ENCODE data around the gene RUNX2.

The RUNX2 gene

GRCh38 chr6:45586216-45587171, 258.4 kb downstream of the RUNX2 start:
- no peak for DNase-seq (ENCODE audit: extremely low read depth, low read depth)
- no peak for TF ChIP-seq CTCF (IDR thresholded peaks at IDR 0.05; ENCODE audit: low read depth, low read length)

GRCh38 chr6:45587229-45588060, 259.3 kb downstream of the RUNX2 start:
- TF ChIP-seq CTCF (IDR thresholded peaks at IDR 0.05; ENCODE audit: low read depth, low read length): no peak
- DNase-seq (ENCODE audit: extremely low read depth, low read depth): no peak

- DNase-seq (ENCODE audit: extremely low read depth, low read depth): no peak
- TF ChIP-seq CTCF (IDR thresholded peaks at IDR 0.05; ENCODE audit: low read depth, low read length): no peak
These were observed 261.2 kb downstream of the RUNX2 start for GRCh38 chr6:45589367-45589766.

GRCh38 chr6:45590226-45590625, 262.1 kb downstream of the RUNX2 start:
- no peak for TF ChIP-seq CTCF (IDR thresholded peaks at IDR 0.05; ENCODE audit: low read depth, low read length)
- DNase-seq (ENCODE audit: extremely low read depth, low read depth): no peak

GRCh38 chr6:45590696-45591184, 262.6 kb downstream of the RUNX2 start:
- no peak for DNase-seq (ENCODE audit: extremely low read depth, low read depth)
- no peak for TF ChIP-seq CTCF (IDR thresholded peaks at IDR 0.05; ENCODE audit: low read depth, low read length)

- DNase-seq (ENCODE audit: extremely low read depth, low read depth): no peak
- no peak for TF ChIP-seq CTCF (IDR thresholded peaks at IDR 0.05; ENCODE audit: low read depth, low read length)
These were observed 263.2 kb downstream of the RUNX2 start for GRCh38 chr6:45591306-45591705.
